ENCODE results near the gene FOXP1. TPM values are rescaled to one million over a fixed set of nuclear protein-coding genes. Genes with fewer than 3 reads are reported as not detected.
A peak's percentile ranks its signal among the peaks of the same experiment; 100 is the strongest.

Gene FOXP1
- total RNA-seq, 2 donors from 2014 or later = 377 to 395 TPM

DNA sequence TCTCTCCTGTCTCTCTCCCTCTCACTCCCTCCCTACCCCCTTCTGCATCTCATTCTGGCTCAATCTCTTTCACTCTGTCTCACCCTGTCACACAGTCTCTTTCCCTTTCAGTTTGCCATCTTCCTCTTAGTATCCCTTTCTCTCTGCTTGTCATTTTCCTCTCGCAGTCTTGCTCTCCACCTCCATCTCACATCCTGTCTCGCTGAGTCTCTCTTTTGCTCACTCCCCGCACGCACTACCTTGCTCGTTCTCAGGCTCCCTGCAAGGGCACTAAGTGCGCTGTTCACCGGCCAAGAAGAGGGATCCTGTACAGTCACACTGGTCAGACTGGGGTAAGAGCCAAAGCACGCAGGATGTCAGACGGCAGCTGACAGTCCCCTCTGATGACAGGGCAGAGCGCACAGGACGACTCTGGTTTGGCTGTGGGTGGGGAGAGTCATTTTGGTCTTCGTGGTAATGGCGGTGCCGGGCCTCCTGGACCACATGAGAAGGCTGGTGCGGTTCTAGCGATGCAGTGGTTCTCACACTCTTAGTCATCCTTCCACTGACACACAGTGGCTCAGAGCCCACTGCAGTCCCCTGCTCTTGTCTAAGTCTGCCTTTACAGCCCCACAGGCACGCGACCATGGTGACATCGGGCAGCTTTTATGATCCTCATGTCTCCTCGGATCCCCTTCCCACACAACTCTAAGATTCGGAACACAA is 356.8 kb downstream of the FOXP1 start:
- ATAC-seq = peak; percentile 88
- Mint-ChIP-seq H3K4me3 (peak overlapping the region; percentile 90), H3K27ac (peak overlapping the region; percentile 94), H3K27me3 (no peaks in the 10 kb centered on the region), H3K4me1 (peaks cover 32% of the 10 kb centered on the region), H3K36me3 (ENCODE audit: low read depth) (peaks cover 6% of the 10 kb centered on the region)
- no peaks in the 10 kb centered on the region for H3K9me3 ChIP-seq (ENCODE audit: control insufficient read depth, low read length, poor library complexity, severe bottlenecking)
- DNase-seq = peak; percentile 17 to 45 (median 43)

DNA sequence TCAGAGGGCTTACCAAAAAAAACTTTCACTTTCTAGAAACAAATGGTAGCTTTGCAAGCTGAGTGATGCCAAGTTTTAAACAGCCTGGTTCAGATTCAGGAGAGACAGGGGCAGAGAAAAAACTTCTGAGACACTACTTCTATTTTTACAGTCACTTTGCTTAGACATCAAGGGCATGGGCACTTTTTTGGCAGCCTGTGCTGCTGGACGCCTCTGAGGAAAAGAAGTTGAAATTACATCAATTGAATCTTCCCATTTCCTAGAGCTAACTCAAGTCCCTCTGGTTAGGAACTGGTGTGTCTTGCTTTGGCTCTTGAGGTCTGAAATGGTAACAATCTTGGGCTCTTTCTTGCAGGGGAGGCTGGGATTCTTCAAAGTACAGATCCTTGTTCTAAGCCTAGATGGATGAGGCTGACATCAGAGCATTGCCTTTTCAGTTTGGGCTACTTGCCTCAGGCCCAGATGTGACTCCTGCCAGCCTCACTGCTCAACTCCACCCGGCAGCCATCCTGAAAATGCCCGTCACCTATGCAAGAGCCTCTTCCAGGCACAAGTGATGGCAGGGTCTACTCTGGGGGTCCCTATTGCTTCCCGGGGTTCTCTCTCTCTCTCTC is 357.5 kb downstream of the FOXP1 start:
- H3K4me1 Mint-ChIP-seq = peaks cover 31% of the 10 kb centered on the region
- DNase-seq = no peak
- H3K27me3 Mint-ChIP-seq = no peaks in the 10 kb centered on the region
- peak overlapping the region; percentile 94 for H3K27ac Mint-ChIP-seq
- H3K4me3 Mint-ChIP-seq = peak overlapping the region; percentile 90
- peak; percentile 12 for ATAC-seq
- peaks cover 6% of the 10 kb centered on the region for H3K36me3 Mint-ChIP-seq (ENCODE audit: low read depth)
- H3K9me3 ChIP-seq (ENCODE audit: control insufficient read depth, low read length, poor library complexity, severe bottlenecking) = no peaks in the 10 kb centered on the region

DNA sequence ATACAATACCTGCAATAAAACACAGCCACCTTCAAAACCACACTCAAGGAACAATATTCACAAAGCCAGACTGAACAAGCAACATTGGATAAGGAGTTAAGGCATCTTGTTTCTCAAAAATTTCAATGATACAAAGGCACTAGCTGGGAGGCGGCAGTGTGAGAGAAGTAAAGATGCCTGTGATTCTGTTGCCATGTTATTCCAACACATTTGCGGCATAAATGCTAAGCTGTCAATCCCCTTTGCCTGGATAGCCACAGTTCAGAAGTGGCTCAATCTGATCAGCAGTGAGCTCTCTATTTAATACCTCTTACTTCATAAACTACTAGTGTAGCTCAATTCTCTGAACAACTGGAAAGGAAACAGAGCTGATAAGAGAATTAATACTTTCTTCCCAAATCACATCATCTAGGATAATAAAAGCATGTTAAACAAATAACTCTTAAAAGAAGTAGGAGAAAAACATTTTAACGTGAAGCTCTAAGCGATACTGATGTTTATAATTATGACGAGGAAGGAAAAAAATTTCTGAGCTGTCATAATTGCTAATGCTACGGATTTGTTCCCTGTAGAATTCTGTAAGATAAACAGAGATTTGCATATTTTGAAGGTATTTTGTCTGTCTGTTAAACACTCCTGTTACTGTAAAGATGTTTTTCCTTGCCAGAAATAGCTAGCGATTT is 358.4 kb downstream of the FOXP1 start:
- Mint-ChIP-seq H3K36me3 (ENCODE audit: low read depth) (peaks cover 6% of the 10 kb centered on the region), H3K4me3 (peak overlapping the region; percentile 19), H3K27me3 (no peaks in the 10 kb centered on the region), H3K27ac (peak overlapping the region; percentile 94), H3K4me1 (peaks cover 31% of the 10 kb centered on the region)
- no peaks in the 10 kb centered on the region for H3K9me3 ChIP-seq (ENCODE audit: control insufficient read depth, low read length, poor library complexity, severe bottlenecking)
- ATAC-seq (no peak), DNase-seq (no peak)

DNA sequence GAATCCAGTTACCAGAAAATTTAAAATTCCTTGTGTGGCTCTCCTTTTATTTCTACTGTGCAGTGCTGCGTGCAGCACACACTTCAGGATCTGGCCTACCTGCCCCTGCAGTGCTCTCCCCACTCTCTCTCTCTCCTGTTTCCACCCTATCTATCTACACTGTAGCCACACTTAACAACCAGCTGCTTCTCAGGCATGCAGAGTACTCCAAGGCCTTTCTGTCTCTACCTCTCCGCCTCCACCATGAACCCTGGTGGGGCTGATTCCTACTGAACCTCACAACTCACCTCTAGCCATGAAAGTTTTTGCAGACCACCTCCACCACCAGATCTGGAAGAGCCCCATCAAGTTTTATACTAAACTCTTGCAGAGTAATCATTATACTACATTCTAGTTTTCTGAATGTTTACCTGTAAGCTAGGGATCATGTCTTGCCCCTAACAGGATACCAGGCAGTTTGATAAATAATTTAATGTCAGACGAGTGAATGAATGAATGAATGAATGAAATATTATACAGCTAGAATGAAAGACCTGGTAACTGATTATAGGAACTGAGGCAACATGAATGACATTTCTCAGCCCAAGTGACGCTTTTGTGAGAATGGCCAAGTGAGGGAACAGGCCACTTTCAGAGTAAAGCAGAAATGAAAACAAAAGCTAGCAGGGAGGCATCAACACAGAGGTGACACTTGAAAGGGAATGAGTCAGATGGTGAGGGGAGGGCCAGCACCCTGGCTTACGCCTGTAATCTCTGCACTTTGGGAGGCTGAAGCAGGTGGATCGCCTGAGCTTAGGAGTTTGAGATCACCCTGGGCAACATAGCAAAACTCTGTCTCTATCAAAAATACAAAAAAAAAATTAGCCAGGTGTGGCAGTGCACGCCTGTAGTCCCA is 363.5 kb downstream of the FOXP1 start:
- H3K9me3 ChIP-seq (ENCODE audit: control insufficient read depth, low read length, poor library complexity, severe bottlenecking) = no peaks in the 10 kb centered on the region
- ATAC-seq (no peak), DNase-seq (no peak)
- Mint-ChIP-seq H3K27ac (peak overlapping the region; percentile 42), H3K36me3 (ENCODE audit: low read depth) (peaks cover 5% of the 10 kb centered on the region), H3K4me1 (peaks cover 8% of the 10 kb centered on the region), H3K4me3 (no peak overlapping the region), H3K27me3 (no peaks in the 10 kb centered on the region)

DNA sequence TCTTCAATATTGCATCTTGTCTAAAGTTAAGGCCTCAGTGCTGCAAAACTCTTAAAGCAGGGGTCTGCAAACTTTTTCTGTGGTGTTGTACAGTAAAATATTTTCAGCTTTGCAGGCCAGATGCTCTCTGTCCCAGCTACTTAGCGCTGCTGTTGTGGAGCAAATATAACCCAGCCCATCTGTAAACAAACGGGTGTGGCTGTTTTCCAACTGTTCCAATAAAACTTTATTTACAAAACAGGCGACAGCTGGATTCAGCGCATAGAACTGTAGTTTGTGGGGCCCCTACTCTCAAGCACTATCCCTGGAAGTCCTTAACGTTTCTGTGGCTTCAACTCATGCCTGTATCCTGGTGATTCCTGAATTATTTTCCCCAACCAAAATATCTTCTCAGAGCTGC is 365.0 kb downstream of the FOXP1 start:
- Mint-ChIP-seq H3K4me3 (no peak overlapping the region), H3K27ac (peak overlapping the region; percentile 46), H3K27me3 (no peaks in the 10 kb centered on the region), H3K4me1 (peaks cover 8% of the 10 kb centered on the region), H3K36me3 (ENCODE audit: low read depth) (peaks cover 5% of the 10 kb centered on the region)
- no peak for ATAC-seq
- no peak for DNase-seq
- H3K9me3 ChIP-seq (ENCODE audit: control insufficient read depth, low read length, poor library complexity, severe bottlenecking) = no peaks in the 10 kb centered on the region

DNA sequence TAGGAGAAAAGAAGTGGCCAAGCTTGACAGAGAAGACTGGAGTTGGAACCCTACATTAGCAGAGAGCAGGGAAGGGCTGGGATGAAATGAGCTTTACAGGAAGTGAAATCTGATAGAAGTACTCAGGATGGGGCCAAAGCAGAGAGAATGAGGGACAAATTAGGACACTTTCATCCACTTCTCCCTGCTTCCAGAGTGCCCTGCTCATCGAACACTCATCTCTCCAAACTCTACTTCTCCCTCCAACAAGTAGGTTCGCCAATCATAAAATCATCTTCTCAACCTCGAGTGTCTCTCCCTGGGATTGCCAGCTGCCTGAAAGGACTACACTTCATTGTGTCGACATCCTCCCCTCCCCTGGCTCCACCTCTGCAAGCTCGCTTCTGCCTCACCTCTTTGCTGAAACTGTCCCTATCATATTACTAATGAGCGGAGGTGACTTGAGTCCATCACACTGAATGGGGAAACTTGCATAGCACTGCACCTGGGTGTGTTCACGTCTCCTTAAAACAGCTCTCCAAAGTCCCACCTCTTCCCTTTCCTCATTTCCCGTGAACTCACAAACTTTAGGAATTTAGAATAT is 365.8 kb downstream of the FOXP1 start:
- H3K4me1 Mint-ChIP-seq = peaks cover 8% of the 10 kb centered on the region
- peaks cover 2% of the 10 kb centered on the region for H3K36me3 Mint-ChIP-seq (ENCODE audit: low read depth)
- ATAC-seq (no peak), DNase-seq (no peak)
- H3K9me3 ChIP-seq (ENCODE audit: control insufficient read depth, low read length, poor library complexity, severe bottlenecking) = no peaks in the 10 kb centered on the region
- no peaks in the 10 kb centered on the region for H3K27me3 Mint-ChIP-seq
- H3K27ac Mint-ChIP-seq = peak overlapping the region; percentile 69
- H3K4me3 Mint-ChIP-seq = no peak overlapping the region

DNA sequence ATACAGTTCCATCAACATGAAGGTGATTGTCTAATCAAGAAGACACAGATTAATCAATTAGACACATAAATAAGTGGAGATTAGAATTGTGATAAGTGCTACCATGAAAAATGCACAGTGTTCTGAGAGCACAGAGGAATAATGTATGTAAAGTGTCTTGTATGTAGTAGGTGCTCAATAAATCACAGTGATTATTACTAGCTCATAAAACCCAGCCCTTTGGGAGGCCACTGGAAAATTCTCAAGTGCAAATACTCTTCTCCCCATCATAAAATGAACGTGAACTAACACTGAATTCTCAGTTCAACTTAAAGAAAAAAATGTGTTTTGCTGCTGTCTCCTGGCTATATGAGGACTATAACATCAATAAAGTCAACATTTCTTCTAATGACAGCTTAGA is 368.2 kb downstream of the FOXP1 start:
- peak overlapping the region; percentile 53 for H3K27ac Mint-ChIP-seq

DNA sequence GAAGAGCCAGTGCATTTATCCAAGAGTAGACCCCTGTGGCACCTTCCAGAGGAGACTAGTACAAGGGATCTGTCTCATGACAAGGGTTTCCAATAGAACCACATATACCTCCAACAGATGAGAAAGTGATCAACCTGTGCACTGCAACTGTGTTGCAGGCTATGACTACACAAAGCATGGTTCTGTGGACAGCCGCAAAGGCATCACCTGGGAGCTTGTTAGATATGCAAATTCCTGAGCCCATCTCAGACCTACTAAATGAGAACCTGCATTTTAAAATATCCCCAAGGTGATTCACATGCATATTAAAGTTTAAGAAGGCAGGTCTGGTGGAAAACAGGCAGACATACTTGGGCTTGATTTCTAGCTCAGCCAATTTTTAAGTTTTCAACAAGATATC is 368.7 kb downstream of the FOXP1 start:
- no peak for ATAC-seq
- no peak for DNase-seq
- no peaks in the 10 kb centered on the region for H3K9me3 ChIP-seq (ENCODE audit: control insufficient read depth, low read length, poor library complexity, severe bottlenecking)
- Mint-ChIP-seq H3K27ac (no peak overlapping the region), H3K27me3 (no peaks in the 10 kb centered on the region), H3K4me1 (peaks cover 23% of the 10 kb centered on the region), H3K4me3 (no peak overlapping the region), H3K36me3 (ENCODE audit: low read depth) (peaks cover 2% of the 10 kb centered on the region)

More for the DNA sequence above, 368.2 kb downstream of the FOXP1 start:
- Mint-ChIP-seq H3K4me1 (peaks cover 21% of the 10 kb centered on the region), H3K27me3 (no peaks in the 10 kb centered on the region), H3K36me3 (ENCODE audit: low read depth) (peaks cover 2% of the 10 kb centered on the region), H3K4me3 (no peak overlapping the region)
- ATAC-seq (no peak), DNase-seq (no peak)
- no peaks in the 10 kb centered on the region for H3K9me3 ChIP-seq (ENCODE audit: control insufficient read depth, low read length, poor library complexity, severe bottlenecking)

DNA sequence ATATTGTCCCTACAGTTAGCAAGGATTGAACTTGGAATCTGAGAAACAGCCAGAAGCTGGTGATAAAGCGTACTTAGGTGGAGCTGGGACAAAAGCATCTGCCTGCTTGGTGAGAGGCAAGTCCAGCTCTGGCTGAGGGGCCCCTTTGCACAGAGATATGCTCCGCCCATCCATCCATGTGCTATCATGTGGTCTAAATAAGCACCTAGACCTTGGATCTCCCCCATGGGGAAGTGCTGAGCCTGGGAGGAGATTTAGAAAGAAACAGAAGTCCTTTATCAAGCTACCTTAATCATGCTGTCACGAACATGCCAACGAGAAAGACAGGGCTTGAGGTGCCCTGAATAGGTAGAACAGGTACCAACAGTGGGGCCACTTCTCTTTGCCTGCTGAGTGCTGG is 369.5 kb downstream of the FOXP1 start:
- Mint-ChIP-seq H3K27ac (no peak overlapping the region), H3K27me3 (no peaks in the 10 kb centered on the region), H3K4me3 (no peak overlapping the region), H3K4me1 (peaks cover 20% of the 10 kb centered on the region), H3K36me3 (ENCODE audit: low read depth) (peaks cover 1% of the 10 kb centered on the region)
- H3K9me3 ChIP-seq (ENCODE audit: control insufficient read depth, low read length, poor library complexity, severe bottlenecking) = no peaks in the 10 kb centered on the region
- DNase-seq (no peak), ATAC-seq (no peak)

DNA sequence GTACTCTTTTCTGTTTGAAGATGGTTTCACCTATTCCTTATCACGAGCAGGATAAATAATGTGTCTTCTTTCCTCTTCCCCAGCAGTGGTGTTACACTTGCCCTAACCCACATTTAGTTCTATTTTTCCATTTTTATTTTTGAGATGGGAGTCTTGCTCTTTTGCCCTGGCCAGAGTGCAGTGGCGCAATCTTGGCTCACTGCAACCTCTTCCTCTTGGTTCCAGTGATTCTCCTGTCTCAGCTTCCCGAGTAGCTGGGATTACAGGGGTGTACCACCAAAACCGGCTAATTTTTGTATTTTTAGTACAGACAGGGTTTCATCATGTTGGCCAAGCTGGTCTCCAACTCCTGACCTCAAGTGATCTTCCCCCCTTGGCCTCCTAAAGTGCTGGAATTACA is 372.4 kb downstream of the FOXP1 start:
- no peak for DNase-seq
- Mint-ChIP-seq H3K36me3 (ENCODE audit: low read depth) (no peaks in the 10 kb centered on the region), H3K4me1 (peaks cover 30% of the 10 kb centered on the region), H3K27ac (peak overlapping the region; percentile 57), H3K4me3 (no peak overlapping the region), H3K27me3 (no peaks in the 10 kb centered on the region)
- no peaks in the 10 kb centered on the region for H3K9me3 ChIP-seq (ENCODE audit: control insufficient read depth, low read length, poor library complexity, severe bottlenecking)
- ATAC-seq = no peak

DNA sequence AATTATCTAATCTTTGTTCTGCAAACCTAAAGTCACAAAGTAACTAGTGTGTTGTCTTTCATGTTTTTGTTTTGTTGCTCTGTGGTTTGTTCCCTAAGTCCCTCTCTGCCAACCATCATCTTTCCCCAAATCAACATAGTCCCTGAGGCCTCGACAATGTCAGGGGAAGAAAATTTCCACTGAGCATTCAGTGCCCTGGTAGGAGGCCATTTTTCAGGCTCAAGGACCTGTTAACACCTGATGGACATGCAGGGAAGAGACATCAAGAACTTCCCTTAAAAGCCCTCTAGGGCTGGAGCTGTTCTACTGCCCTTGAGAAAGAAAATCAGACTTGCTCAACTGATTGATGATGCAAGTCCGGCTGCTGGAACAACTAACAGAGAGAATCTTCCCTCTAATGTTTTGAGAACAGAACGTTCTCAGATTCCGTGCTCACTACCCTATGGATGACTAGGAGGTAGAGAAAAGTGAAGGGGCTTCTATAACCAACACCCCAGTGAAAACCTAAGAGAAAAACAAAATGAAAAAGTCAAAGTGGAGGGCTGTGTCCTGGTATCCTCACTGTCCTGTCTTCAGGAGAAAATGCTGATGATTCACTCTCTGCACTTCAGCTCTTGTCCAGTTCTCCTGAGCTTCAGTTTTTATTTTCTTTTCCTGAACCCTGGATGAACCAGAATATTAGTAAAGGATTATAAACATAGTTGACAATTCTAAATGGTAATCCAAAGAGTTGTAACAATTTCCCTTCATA is 373.1 kb downstream of the FOXP1 start:
- Mint-ChIP-seq H3K4me1 (peaks cover 30% of the 10 kb centered on the region), H3K27ac (peak overlapping the region; percentile 57), H3K27me3 (no peaks in the 10 kb centered on the region), H3K4me3 (no peak overlapping the region), H3K36me3 (ENCODE audit: low read depth) (no peaks in the 10 kb centered on the region)
- ATAC-seq = no peak
- H3K9me3 ChIP-seq (ENCODE audit: control insufficient read depth, low read length, poor library complexity, severe bottlenecking) = no peaks in the 10 kb centered on the region
- DNase-seq = no peak
